ENCODE measurements around the gene SLC16A10.
"Not testable (repeated sequence)": the region's sequence is repeated elsewhere in the genome, so short reads cannot be mapped to it uniquely, and the experiment has no call there.

Gene SLC16A10

DNA sequence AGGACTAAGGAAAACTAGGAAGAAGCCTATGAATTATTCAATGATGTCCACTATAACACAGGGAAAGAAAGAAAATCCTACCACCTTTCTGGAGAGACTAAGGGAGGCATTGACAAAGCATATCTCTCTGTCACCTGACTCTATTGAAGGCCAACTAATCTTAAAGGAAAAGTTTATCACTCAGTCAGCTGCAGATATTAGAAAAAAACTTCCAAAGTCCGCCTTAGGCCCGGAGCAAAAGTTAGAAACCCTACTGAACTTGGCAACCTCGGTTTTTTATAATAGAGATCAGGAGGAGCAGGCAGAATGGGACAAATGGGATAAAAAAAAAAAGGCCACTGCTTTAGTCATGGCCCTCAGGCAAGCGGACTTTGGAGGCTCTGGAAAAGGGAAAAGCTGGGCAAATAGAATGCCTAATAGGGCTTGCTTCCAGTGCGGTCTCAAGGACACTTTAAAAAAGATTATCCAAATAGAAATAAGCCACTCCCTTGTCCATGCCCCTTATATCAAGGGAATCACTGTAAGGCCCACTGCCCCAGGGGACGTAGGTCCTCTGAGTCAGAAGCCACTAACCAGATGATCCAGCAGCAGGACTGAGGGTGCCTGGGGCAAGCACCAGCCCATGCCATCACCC, 47.0 kb downstream of the SLC16A10 start:
- not testable (repeated sequence) for DNase-seq

- not testable (repeated sequence) for DNase-seq
Observed at GRCh38 chr6:111137489-111138093, 50.3 kb downstream of the SLC16A10 start.

DNA sequence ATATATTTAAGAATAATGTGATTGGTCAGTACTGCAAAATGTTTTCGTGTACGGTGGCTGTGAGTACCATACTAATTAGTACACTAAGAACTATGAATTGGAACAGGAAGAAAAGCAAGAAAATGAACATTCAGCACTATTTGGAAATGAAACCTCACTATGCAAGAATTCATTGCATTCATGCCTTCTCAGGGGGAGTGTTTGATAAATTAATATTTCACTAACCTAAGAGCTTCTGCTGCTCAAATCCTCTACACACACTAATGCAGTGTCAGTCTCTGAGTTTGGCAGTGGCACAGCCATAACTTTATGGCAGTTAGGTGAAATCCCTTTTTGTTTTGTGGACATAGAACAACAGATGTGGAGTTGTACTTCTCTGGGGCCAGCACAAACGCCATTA, 60.1 kb downstream of the SLC16A10 start:
- no peak for DNase-seq

DNA sequence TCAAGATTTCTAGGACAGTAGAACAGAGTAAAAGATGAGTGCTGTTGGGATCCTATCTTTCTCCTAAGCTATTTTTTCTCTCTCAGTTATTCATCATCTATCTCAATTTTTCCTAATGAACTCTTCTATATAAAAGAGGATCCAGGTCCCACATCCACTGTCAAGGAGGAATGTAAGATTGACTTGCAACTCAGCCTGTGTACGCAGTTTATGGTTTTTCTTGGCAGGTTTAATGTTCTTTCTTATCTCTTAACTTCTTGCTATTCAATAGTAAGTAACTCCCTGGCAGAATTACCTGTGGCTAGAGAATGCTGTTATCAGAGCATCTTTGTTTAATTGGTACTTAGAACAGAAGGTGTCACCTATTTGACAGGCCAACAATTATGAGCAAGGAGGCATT, 60.8 kb downstream of the SLC16A10 start:
- DNase-seq: no peak

GRCh38 chr6:111150577-111150976, 63.3 kb downstream of the SLC16A10 start:
- no peak for DNase-seq

GRCh38 chr6:111154981-111155380, 67.7 kb downstream of the SLC16A10 start:
- DNase-seq: no peak

DNA sequence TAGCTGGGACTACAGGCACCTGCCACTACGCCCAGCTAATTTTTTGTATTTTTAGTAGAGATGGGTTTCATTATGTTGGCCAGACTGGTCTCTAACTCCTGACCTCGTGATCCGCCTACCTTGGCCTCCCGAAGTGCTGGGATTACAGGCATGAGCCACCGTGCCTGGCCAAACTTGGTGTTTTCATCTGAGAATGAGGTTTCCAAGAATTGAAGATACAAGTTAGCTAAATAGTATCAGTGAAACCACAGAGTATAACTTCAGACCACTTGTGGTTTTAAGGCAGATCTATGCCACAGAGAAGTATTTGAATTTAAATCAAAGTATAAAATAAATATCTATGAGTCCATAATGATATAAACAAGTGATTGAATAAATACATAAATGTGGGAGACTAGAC, 70.1 kb downstream of the SLC16A10 start:
- DNase-seq: no peak

GRCh38 chr6:111159633-111160032, 72.3 kb downstream of the SLC16A10 start:
- DNase-seq: no peak

DNA sequence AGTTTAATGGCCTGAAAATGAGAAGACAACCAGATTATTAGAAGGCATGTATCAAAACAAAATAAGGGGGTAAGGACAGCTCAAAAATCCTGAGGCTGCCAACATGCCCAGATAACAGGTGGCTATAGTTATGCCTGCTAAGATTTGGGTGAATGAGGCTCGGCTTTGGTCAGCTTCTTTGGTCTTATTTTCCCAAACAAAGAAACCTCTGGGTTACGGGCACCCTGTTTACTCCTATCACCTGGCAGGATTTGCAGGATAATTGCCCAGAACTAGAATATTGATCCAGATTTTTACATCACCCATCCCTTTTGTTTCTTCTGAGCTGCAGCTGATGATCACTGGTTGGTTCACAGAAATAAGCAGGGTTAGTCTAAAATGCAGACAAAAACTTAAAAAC, 74.3 kb downstream of the SLC16A10 start:
- DNase-seq: no peak

DNA sequence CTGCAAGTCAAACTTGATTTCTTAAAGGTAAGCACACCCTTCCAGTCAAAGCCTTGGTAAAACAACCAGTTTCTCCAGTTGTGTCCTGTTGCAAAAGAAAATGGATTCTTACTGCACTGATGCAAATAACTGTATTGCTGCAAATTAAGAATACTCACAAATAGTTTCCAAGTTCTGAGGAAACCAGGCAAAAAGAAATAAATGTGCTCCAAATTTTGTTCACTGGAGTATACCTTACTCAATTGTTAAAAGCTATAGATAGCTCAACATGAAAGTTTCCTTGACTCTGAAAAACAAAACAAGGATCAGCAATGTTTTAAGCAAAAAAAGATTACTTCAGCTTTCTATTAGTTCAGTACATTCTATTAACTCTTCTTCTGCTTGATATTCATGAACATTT, 75.2 kb downstream of the SLC16A10 start:
- no peak for DNase-seq

DNA sequence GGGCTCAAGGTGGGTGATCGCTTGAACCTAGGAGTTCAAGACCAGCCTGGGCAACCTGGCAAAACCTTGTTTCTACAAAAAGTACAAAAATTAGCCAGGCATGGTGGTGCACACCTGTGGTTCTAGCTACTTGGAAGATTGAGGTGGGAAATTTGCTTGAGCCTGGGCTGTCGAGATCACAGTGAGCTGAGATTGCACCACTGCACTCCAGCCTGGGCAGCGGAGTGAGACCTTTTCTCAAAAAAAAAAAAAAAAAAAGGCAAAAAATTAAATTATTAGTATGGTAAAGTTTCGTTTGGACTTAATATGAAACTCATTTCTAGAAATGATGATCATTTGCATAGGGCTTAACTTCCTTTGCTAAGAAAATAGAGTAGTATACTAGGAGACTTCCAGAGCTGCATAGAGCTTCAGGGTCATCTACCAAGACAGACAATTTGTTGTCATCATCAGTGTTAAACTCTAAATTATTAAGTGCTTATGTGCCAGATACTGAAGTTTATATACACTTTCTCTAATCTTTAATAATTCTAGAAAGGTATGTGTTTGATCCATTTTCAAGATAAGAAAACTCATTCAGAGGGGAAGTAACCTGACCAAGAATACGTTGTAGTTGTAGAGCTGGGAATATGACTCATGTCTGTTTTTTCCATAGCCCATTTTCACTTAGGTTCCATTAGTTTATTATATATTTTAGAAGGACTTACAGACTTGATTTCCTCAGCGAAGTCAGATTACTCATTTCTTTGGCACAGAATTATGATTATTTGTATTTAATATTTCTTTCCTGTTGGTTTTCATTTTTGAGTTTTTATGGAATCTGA, 84.5 kb downstream of the SLC16A10 start:
- DNase-seq: no peak

- no peak for DNase-seq
Observed at GRCh38 chr6:111172563-111172962, 85.3 kb downstream of the SLC16A10 start.

DNA sequence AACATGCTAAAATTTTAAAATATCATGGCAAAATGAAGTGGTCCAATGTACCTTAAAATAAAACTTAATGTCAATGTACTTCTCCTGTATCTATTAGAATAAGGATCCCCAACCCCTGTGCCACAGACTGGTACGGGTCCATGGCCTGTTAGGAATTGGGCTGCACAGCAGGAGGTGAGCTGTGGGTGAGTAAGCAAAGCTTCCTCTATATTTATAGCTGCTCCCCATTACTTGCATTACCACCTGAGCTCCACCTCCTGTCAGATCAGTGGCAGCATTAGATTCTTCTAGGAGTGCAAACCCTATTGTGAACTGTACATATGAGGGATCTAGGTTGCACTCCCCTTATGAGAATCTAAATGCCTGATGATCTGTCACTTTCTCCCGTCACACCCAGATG, 86.0 kb downstream of the SLC16A10 start:
- no peak for DNase-seq

- no peak for DNase-seq
Observed at GRCh38 chr6:111173946-111174345, 86.6 kb downstream of the SLC16A10 start.

DNA sequence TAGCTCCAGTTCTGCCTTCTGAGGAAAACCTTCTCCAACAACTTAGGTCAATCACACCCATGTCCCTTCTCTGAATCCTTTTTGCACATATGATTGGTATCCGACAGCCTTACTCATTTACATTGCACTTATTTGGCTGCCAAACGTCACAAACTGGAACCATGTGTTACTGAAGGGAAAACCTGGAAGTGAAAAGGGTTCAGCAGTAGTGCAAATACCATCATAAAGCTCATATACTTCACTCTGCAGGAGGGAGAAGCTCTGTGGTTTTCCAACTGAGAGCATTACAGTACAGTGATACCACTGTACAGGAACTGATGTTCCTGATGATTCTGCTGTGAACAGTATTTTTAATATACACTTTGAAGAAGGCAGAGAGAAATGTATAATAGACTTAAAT, 87.8 kb downstream of the SLC16A10 start:
- no peak for DNase-seq

DNA sequence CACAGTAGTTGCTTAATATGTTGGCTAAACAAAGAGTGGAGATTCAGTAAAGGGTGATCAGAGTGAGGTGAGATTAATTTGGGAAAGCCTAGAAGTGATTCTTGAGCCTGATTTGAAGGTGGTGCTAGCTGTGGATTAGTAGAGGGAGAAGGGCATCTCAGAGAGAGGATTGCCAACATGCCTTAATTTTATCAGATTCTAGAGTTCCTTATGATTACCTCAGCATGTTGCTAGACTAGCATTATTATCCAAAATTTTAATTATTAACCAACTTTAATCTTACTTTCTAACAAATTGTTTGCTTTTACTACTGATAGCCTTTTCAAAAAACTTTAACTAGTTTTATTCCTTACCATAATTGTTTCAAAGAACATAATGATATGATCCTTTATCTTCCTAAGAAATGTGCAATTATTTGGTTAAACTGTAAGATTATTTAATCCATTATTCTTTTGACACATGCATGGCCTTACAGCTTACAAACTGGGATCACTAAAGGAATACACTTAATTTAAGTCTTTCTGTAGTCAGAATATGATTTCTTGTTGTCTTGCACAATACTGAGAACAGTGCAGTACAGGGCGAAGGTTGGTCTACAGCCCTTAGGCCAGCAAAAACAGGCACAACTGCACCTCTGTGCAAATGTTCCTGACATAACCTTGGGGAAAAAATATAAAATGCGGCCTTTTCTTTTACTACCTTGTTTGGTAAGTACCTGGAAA, 88.9 kb downstream of the SLC16A10 start:
- no peak for DNase-seq

GRCh38 chr6:111176760-111177099, 89.4 kb downstream of the SLC16A10 start:
- no peak for DNase-seq

- DNase-seq: no peak
Observed at GRCh38 chr6:111177131-111177530, 89.8 kb downstream of the SLC16A10 start.

DNA sequence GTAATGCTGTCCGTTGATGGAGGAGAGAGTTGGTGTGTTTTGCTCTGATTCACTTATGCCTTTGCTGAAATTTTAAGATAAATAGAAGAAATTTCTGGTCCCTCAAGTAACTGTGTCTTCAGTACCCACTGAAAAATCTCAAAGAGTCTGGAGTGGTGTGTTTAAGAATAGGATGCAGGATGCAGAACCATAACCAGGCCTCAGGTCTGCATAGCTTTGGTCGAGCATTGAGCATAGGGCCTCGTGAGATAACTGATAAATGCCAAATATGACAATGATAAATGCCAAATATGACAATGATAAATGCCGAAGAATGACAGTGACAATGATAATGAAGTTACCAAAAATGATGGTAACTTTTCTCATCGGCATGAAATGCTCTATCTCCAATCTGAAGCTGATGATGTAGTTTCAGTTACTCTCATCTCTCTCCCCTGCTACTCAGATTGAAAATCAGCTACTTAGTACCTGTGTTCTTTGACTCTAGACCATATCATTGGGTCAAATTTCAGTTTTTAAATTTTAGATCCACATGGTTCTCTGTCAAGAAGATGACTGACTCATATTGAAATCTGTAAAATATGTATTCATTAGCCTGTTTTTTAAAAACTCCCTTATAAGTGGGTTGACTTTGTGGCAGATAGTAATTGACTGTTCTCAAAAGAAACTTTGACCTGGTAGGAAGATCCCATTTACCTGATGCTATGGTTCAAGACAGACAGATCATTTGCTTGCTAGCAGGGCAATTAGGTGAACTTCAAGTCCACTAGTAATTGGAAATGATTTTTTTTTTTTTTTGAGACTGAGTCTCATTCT, 96.6 kb downstream of the SLC16A10 start:
- no peak for DNase-seq

- DNase-seq: no peak
Observed at GRCh38 chr6:111184827-111185532, 97.7 kb downstream of the SLC16A10 start.

- peak; percentile 43 for DNase-seq
Observed at GRCh38 chr6:111185954-111186353, 98.7 kb downstream of the SLC16A10 start.

- DNase-seq: no peak
Observed at GRCh38 chr6:111187874-111188273, 100.6 kb downstream of the SLC16A10 start.
